Tibial nerve (tissue), 4 donors: ENCODE measurements around the gene NUMB. TPM values are rescaled to one million over a fixed set of nuclear protein-coding genes. Genes with fewer than 3 reads are reported as not detected.

Source experiments
- DNase-seq, 2 donors: peaks; one replicate each; pipeline ENCODE4 v3.0.0-alpha.2; 2019; ENCODE audit warnings: low spot score in 2 of 2
- H3K27ac ChIP-seq, 4 donors: fragments of 200-600 bp; sonication (generic) in 3 of 4; one replicate each; pipeline ENCODE4 v1.5.1; 2017 to 2019; ENCODE audit warnings: mild to moderate bottlenecking in 1 of 4
- H3K27me3 ChIP-seq, 2 donors: fragments of 200-600 bp; sonication (generic) in 1 of 2; one replicate each; pipeline versions ENCODE4 v1.5.1 to v1.6.0; 2017 to 2019
- H3K36me3 ChIP-seq, 3 donors: fragments of 200-600 bp; sonication (generic); one replicate each; pipeline ENCODE4 v1.5.1; 2018 to 2019
- H3K4me1 ChIP-seq, 4 donors: fragments of 200-600 bp; sonication (generic) in 3 of 4; one replicate each; pipeline ENCODE4 v1.5.1; 2017 to 2019
- H3K4me3 ChIP-seq, 4 donors: fragments of 200-600 bp; sonication (generic) in 3 of 4; one replicate each; pipeline ENCODE4 v1.5.1; 2017 to 2019; ENCODE audit warnings: mild to moderate bottlenecking in 1 of 4, moderate library complexity in 1 of 4
- H3K9me3 ChIP-seq, 4 donors: fragments of 200-600 bp; sonication (generic) in 3 of 4; one replicate each; pipeline ENCODE4 v1.5.1; 2017 to 2019
- CTCF ChIP-seq, 5 experiments: fragments of 200-600 bp in 3 of 5; fragments of 450-650 bp in 2 of 5; sonication (generic) in 3 of 5; IDR thresholded peaks; one replicate each; pipeline ENCODE4 v1.5.1; 2016 to 2019; ENCODE audit warnings: antibody characterized with exemption in 5 of 5, mild to moderate bottlenecking in 3 of 5, moderate library complexity in 2 of 5
- EP300 ChIP-seq, 2 donors: sonication (generic); formaldehyde crosslinking; IDR thresholded peaks; one replicate each; pipeline ENCODE4 v1.6.1; 2017; ENCODE audit warnings: antibody characterized with exemption in 2 of 2, mild to moderate bottlenecking in 1 of 2
- POLR2A ChIP-seq, 2 donors: fragments of 450-650 bp; IDR thresholded peaks; one replicate each; pipeline ENCODE4 v1.6.1; 2017; ENCODE audit warnings: antibody characterized with exemption in 2 of 2, mild to moderate bottlenecking in 2 of 2, moderate library complexity in 2 of 2
- WGBS, 2 donors: methylation state at CpG; one replicate each; pipeline ENCODE4 v1.1.5; 2018; 5-methylcytosine and 5-hydroxymethylcytosine counted together
- small RNA-seq: library from RNA; depleted of rRNA; stranded (forward); fragments of <200 nt; gene quantifications from one replicate; pipeline ENCODE3, GENCODE V24; 2016
- total RNA-seq, 4 donors: library from RNA; depleted of rRNA; stranded (reverse); fragments of >200 nt; gene quantifications; one replicate each; pipeline ENCODE4 v1.1.0, GENCODE V29; 2016

Gene NUMB
- total RNA-seq, 4 donors from 2014 or later = 50.7 to 81.9 (median 60.2) TPM

- Histone ChIP-seq H3K4me1 (peaks cover 0 to 64% (median 35%) of the 10 kb centered on the region in 4 donors), H3K27me3 (peaks cover 0 to 2% of the 10 kb centered on the region in 2 donors), H3K36me3 (no peaks in the 10 kb centered on the region), H3K27ac (peak overlapping the region in 2 of 4 donors; percentile 35 to 58), H3K9me3 (no peaks in the 10 kb centered on the region), H3K4me3 (no peak overlapping the region)
- peak in 1 of 5 experiments; percentile 18 for TF ChIP-seq CTCF (IDR thresholded peaks at IDR 0.05)
- no peak for TF ChIP-seq EP300 (IDR thresholded peaks at IDR 0.05)
- peak in 1 of 2 donors; percentile 10 for DNase-seq
- WGBS, 2 donors = 35 to 43% methylated on average over 13 to 18 of the region's 19 CpGs
Measured at GRCh38 chr14:73231981-73232851, 226.1 kb downstream of the NUMB start.

- no peak overlapping the region for H3K4me3 ChIP-seq
- 95% methylated on average over 6 of the region's 6 CpGs for WGBS, 2 donors
- DNase-seq = no peak
- no peaks in the 10 kb centered on the region for H3K27me3 ChIP-seq
- H3K4me1 ChIP-seq = peaks cover 0 to 55% (median 23%) of the 10 kb centered on the region in 4 donors
- peaks cover 0 to 8% (median 0%) of the 10 kb centered on the region in 3 donors for H3K36me3 ChIP-seq
- TF ChIP-seq CTCF (IDR thresholded peaks at IDR 0.05) (no peak), EP300 (IDR thresholded peaks at IDR 0.05) (no peak), POLR2A (IDR thresholded peaks at IDR 0.05) (no peak)
- H3K27ac ChIP-seq = no peak overlapping the region
- no peaks in the 10 kb centered on the region for H3K9me3 ChIP-seq
Measured at GRCh38 chr14:73230051-73230450, 228.3 kb downstream of the NUMB start.

- no peaks in the 10 kb centered on the region for H3K9me3 ChIP-seq
- H3K27me3 ChIP-seq = no peaks in the 10 kb centered on the region
- peak in 1 of 2 donors; percentile 47 for DNase-seq
- H3K36me3 ChIP-seq = peaks cover 0 to 8% (median 0%) of the 10 kb centered on the region in 3 donors
- H3K27ac ChIP-seq = peak overlapping the region in 3 of 4 donors; percentile 29 to 83 (median 77)
- peak overlapping the region in 1 of 4 donors; percentile 12 for H3K4me3 ChIP-seq
- peaks cover 0 to 65% (median 26%) of the 10 kb centered on the region in 4 donors for H3K4me1 ChIP-seq
- TF ChIP-seq POLR2A (IDR thresholded peaks at IDR 0.05) (no peak), EP300 (IDR thresholded peaks at IDR 0.05) (no peak), CTCF (IDR thresholded peaks at IDR 0.05) (no peak)
- 29 to 31% methylated on average over 18 to 25 of the region's 25 CpGs for WGBS, 2 donors
Measured at GRCh38 chr14:73227812-73228781, 230.2 kb downstream of the NUMB start.

- WGBS, 2 donors = 84 to 94% methylated on average over 4 of the region's 4 CpGs
- Histone ChIP-seq H3K27ac (no peak overlapping the region), H3K27me3 (no peaks in the 10 kb centered on the region), H3K9me3 (no peaks in the 10 kb centered on the region), H3K36me3 (peaks cover 0 to 17% (median 0%) of the 10 kb centered on the region in 3 donors), H3K4me1 (peaks cover 0 to 66% (median 23%) of the 10 kb centered on the region in 4 donors), H3K4me3 (no peak overlapping the region)
- DNase-seq = no peak
- TF ChIP-seq EP300 (IDR thresholded peaks at IDR 0.05) = no peak
Measured at GRCh38 chr14:73225496-73225895, 232.8 kb downstream of the NUMB start.

Small RNA genes within 50 kb of the gene (small RNA-seq; reads per million reads assigned to genes)
- not detected for gene RNU6-419P

Other genes with a start within 250 kb of the NUMB start
- 100 to 1,000 TPM in 3 of 4 donors, 10 to 100 TPM in 1; 96.6 to 314 (median 206) TPM for gene PAPLN, start 221.0 kb downstream of the NUMB start, total RNA-seq
- 10 to 100 TPM; 25.5 to 28.6 (median 26.8) TPM for gene RIOX1, start 32.4 kb upstream of the NUMB start, total RNA-seq
- 10 to 100 TPM in 1 of 4 donors, 1 to 10 TPM in 3; 5.7 to 28.2 (median 8.5) TPM for gene ACOT1, start 78.6 kb upstream of the NUMB start, total RNA-seq
- gene HEATR4, start 100.4 kb upstream of the NUMB start, total RNA-seq = 1 to 10 TPM in 2 of 4 donors, under 1 TPM in 2; 0.21 to 2.9 (median 1.2) TPM
- 10 to 100 TPM; 25.9 to 95.0 (median 72.7) TPM for gene ACOT2, start 110.7 kb upstream of the NUMB start, total RNA-seq
- gene ACOT4, start 133.3 kb upstream of the NUMB start, total RNA-seq = 1 to 10 TPM in 2 of 4 donors, under 1 TPM in 2; 0.20 to 3.3 (median 1.6) TPM
- gene ACOT6, start 154.0 kb upstream of the NUMB start, total RNA-seq = under 1 TPM in 1 of 4 donors, not detected in 3; 0.39 TPM
- gene DNAL1, start 186.4 kb upstream of the NUMB start, total RNA-seq = 10 to 100 TPM in 2 of 4 donors, 1 to 10 TPM in 2; 7.5 to 21.0 (median 9.8) TPM